Central memory CD4-positive, alpha-beta T cell (primary cell): ENCODE data around the gene BRD7.
A peak's percentile ranks its signal among the peaks of the same experiment; 100 is the strongest.
"Not testable (repeated sequence)": the region's sequence is repeated elsewhere in the genome, so short reads cannot be mapped to it uniquely, and the experiment has no call there.

ENCODE experiments used
- DNase-seq: peaks from one replicate; pipeline ENCODE4 v3.0.0; 2022

Gene BRD7

DNA sequence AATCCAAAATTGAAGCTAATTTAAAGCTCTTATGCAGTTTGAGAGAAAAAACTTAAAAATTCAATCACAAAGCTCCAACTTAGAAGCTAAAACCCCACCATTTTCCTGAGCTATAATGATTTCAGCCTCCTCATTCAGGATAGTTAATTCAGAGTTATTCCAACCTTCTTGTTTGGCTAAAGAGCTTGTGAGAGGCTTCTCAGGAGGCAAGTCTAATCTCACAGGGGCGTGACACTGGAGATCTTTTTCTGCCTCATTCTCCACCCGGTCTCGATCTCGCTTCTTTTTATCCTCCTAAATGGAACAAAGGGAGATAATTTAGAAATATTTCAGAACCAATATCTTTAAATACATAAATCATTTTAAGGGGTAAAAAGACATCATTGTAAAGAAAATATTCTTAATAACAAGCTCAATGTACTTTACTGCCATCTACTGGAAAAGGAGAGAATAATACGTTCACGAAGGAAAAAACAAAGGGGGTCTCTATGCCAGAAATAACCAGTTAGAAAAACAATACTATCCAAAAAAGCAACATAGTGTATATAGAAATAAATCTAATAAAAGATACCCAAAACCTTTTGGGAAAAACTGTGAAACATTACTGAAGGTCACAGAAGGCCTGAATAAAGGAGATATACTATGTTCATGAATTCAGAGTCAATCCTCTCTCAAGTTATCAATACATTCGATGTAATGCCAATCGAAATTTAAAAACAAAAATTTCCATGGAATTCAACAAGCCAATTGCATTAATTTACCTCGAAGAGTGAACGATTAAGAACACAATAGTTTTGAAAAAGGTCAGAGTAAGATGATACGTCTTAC is 13.9 kb downstream of the BRD7 start:
- peak; percentile 44 for DNase-seq

GRCh38 chr16:50354082-50354481 is 14.7 kb downstream of the BRD7 start:
- DNase-seq, result no peak

DNA sequence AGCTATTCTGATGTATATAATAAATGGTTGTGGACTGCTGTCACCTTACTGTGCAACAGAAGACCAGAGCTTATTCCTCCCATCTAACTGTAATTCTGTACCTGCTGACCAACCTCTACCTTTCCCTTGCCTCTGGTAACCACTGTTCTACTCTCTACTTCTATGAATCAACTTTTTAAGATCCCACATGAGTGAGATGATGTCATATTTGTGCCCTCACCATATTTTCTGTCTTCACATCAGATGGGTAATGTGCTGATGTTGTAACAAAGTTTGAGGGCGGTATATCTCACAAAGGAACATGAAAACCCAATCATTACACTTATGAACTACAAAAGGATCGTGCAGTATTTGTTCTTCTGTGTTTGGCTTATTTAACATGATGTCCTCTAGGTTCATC is 16.8 kb downstream of the BRD7 start:
- no peak for DNase-seq

DNA sequence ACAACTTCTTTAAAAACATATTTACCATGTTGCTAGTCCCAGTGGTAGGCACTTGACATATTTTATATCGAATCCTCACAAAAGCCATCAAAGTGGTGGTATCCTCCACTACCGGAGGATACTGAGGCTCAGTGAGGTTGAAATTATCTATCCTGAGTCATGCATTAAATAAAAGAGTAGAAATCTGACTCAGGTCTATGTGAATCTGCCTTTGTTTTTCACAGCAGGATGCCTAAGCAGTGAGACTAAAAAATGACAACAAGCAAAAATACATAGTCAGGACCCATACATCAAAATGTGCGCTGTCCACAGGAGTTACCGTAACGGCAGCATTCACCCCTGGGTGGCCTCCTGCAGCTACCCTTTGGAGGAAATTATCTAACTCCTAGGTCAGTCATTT is 17.7 kb downstream of the BRD7 start:
- DNase-seq, result no peak

- DNase-seq, result not testable (repeated sequence)
Measured at GRCh38 chr16:50345210-50345609, 23.6 kb downstream of the BRD7 start.

DNA sequence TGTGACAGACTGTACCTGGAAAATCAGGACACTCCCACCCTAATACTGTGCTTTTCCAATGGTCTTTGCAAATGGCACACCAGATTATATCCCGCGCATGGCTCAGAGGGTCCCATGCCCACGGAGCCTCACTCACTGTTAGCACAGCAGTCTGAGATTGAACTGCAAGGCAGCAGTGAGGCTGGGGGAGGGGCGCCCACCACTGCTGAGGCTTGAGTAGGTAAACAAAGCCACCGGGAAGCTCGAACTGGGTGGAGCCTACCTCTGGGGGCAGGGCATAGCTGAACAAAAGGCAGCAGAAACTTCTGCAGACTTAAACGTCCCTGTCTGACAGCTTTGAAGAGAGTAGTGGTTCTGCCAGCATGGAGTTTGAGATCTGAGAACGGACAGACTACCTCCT is 25.2 kb downstream of the BRD7 start:
- not testable (repeated sequence) for DNase-seq

DNA sequence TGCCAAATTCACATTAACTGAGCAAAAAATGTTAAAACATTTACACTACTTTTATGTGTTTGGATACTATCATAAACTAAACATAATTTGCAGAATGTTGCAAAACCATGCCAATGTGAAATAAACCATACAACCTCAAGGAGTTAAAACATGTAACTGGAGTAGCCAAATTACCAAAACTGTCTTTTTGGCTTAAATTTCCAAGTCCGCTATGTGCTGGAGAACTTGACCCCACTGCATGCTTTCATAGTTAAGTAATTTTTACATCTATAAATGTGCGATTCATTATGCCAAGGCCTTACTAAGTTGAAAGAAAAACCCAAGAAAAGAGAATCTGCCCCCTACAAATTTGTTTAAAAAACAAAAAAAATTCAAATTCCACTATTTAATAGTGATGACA is 28.2 kb downstream of the BRD7 start:
- DNase-seq, result no peak

DNA sequence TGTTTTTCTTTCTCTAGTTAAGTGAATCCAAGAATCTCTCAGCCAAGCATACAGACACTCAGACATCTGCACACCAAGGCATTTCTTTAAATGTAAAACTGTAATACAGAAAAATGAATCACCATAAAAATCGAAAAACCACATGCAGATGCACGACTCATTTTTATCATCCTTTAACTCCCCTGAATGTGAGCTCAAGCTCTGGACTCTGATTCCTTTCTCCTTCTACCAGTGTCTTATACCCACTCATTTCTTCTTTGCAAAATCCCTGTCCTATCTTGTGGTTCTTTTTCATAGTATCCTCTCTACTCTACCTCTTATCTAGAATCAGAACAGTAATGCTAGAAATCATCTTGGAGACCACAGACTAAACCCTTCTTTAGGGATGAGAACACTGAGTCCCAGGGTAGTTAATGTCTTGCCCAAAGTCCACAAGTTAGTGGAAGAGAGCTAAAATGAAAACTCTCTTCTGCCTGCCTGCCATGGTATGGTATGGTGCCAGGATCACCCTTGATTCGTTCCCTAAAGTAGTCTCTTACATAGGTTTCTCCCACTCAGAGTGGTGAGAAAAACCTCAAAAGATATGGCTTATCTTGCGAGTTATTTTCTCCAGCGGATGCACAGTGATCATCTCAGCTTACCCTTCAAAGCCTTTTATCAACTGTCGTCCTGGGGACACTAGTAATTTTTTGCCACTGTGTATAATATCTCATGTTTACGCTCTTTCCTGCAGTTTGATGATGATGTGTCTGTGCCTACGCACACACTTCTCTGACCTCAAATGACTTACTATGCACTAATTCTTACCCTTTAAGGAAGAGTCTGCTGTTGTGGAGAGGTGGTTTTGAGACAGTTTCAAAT is 30.2 kb downstream of the BRD7 start:
- DNase-seq, result peak; percentile 79

DNA sequence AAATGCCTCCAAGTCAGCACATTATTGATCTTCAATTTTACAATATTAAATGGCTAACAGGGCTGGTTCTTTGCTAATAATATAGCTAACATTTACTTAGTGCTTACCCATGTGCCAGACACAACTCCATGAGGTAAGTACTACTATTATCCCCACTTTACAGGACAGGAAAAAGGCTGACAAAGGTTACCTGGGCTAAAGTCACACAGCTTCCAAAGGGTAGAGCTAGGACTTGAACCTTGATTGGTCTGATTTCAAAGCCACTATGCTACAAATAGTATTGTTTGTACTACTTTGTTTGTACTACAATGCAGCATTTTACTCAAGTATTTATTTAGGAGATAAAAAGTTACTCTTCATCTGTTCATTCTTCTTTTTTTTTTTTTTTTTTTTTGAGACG is 31.9 kb downstream of the BRD7 start:
- no peak for DNase-seq

DNA sequence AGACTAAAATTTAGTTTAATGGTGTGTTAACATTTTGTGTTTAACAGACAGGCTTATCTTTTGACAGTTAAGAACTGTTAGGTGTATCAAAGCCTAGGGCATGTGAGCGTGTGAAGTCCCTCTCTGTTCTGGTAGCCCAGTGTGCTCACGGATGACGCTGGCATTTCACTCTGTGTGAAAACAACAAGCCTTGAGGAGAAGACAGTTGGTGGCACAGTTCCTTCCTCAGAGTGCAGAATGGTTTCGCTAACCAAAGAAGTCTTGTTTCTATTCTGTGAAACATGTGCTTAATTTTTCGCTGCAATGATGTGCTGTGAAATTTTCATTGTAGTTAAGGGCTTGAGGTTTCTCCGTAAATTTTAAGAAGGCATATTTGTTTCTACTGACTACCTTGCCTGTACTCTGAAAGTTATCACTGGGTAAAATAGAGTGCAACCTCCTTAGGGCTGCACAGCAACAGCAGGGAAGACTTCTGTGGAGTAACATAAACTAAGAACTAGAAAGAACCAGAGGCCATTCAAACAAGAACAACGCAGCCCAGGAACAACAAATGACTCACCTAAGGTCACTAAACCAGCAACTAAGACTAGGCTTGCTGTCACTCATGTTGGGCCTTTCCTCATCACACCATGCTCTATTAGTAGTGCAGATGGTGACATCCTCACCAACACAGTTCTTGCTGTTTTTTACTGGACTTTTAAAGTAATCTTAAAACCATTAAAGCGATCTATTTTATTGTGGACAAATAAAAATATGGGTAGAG is 33.4 kb downstream of the BRD7 start:
- DNase-seq, result peak; percentile 74

GRCh38 chr16:50334106-50334975 is 34.4 kb downstream of the BRD7 start:
- DNase-seq, result no peak

- DNase-seq, result no peak
Measured at GRCh38 chr16:50332599-50332998, 36.2 kb downstream of the BRD7 start.

- no peak for DNase-seq
Measured at GRCh38 chr16:50331570-50331969, 37.2 kb downstream of the BRD7 start.

DNA sequence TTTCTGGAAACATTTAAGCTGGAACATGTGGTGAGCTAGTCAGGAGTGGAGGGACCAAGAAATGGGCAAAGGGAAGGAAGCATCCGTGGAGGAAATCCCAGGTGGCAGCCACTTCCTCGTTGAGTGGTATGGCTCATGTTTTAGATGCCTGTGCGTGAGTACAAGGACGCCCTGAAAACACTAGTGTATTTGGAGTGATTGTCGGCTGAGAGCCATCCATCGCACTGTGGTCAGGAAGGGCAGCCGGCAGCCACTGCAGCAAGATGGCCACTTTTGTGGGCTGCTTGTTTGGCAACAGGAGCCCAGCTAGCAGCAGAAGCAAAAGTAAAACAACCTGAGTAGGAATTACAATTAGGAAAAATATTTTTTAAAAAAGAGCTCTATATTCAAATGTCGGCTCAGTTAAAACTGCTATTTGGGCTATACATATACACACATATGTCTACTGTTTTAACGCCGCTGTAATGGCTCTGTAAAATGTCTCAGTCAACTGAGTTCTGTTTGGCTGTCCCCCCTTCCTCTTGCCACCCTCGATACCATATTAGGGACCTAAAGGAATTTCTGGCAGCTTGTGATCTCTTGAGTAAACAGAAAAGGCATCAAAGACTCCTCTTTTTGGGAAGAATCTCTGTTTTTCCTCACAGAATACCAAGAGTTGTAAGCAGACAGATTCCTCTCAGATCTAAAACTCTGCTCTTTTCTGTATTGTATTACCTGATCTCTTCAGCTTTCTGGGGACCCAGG is 39.2 kb downstream of the BRD7 start:
- DNase-seq, result no peak

GRCh38 chr16:50326835-50327465 is 41.8 kb downstream of the BRD7 start:
- DNase-seq, result peak; percentile 84

DNA sequence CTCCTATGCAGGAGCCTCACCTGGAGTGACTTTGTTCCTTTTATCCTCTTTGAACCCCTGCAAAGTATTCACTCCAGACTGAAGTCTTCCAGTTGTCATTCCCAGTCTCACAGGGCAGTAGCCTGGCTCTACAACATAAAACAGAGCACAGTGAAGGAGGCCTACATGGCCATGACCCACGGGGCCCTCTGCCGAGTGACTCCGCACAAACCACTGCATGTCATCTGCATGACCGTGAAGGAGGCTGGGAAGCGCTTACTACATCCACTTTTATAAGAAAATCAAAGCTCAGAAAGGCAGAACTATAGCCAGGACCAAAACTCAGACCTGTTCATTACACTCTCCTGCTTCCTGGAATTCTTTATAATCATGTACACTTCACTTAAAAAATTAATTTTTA is 42.5 kb downstream of the BRD7 start:
- DNase-seq, result no peak

DNA sequence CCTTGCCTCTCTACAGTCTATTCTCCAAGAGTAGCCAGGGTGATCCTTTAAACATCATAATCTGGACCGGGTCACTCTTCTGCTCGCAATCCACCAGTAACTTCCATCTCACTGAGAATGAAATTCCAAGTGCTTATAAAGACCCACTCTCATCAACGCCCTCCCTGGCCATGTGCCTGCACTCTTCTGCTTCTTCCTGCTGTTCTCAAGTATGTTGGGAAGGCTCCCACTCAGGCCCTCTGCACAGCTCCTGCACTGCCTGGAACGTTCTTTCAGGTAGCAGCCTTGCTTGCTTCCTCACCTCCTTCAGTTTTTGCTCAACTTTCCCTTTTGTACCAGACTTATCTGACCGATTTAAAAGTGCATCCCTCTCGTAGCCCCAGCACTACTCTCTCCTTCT is 44.4 kb downstream of the BRD7 start:
- no peak for DNase-seq

- peak; percentile 25 for DNase-seq
Measured at GRCh38 chr16:50323335-50324011, 45.3 kb downstream of the BRD7 start.

- no peak for DNase-seq
Measured at GRCh38 chr16:50322333-50322732, 46.5 kb downstream of the BRD7 start.

GRCh38 chr16:50320310-50320709 is 48.5 kb downstream of the BRD7 start:
- no peak for DNase-seq
